Measurements from ENCODE around the gene HTR1B. TPM values are rescaled to one million over a fixed set of nuclear protein-coding genes. Genes with fewer than 3 reads are reported as not detected.

Gene HTR1B
- total and polyA plus RNA-seq, 9 of the 15 experiments (the other 6 are each of a cell fraction or from before 2014, with no cell fraction given), result not detected

DNA sequence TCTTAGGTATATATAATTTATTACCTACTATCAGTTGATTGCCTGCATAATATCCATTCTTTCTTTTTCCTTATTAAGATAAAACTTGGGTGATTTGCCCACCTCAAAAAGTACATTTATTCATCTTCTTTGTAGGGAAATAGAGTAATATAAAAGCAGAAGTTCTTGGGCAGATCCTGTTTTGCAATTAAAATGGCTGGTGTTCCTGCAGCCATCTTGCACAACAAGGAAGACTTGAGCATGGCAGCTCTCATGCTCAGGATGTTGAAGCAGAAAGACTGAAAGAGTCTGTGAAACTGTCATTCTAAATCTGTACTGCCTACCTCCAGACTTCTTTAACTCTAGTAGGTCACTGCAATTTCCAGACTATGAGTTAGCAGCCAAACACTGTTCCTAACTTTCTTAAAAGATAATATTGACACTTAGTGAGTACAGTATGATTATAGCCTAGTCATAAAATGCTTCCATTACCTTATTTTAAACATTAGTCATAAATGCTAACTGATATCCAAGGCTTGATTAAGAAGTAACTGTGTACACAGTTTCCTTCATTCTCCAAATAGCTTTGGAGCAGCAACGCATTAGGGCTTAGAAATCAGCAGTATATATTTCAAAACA is 24.6 kb upstream of the HTR1B start (continued):
- TF ChIP-seq, protein P1, sequence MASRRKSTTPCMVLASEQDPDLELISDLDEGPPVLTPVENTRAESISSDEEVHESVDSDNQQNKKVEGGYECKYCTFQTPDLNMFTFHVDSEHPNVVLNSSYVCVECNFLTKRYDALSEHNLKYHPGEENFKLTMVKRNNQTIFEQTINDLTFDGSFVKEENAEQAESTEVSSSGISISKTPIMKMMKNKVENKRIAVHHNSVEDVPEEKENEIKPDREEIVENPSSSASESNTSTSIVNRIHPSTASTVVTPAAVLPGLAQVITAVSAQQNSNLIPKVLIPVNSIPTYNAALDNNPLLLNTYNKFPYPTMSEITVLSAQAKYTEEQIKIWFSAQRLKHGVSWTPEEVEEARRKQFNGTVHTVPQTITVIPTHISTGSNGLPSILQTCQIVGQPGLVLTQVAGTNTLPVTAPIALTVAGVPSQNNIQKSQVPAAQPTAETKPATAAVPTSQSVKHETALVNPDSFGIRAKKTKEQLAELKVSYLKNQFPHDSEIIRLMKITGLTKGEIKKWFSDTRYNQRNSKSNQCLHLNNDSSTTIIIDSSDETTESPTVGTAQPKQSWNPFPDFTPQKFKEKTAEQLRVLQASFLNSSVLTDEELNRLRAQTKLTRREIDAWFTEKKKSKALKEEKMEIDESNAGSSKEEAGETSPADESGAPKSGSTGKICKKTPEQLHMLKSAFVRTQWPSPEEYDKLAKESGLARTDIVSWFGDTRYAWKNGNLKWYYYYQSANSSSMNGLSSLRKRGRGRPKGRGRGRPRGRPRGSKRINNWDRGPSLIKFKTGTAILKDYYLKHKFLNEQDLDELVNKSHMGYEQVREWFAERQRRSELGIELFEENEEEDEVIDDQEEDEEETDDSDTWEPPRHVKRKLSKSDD (conservative IDR thresholded peaks at IDR 0.05; ENCODE audit: low read length), result no peak
- TF ChIP-seq, protein P2, sequence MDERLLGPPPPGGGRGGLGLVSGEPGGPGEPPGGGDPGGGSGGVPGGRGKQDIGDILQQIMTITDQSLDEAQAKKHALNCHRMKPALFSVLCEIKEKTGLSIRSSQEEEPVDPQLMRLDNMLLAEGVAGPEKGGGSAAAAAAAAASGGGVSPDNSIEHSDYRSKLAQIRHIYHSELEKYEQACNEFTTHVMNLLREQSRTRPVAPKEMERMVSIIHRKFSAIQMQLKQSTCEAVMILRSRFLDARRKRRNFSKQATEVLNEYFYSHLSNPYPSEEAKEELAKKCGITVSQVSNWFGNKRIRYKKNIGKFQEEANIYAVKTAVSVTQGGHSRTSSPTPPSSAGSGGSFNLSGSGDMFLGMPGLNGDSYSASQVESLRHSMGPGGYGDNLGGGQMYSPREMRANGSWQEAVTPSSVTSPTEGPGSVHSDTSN (CRISPR knock-in tag; IDR thresholded peaks at IDR 0.05; ENCODE audit: low read depth), result no peak
- TF ChIP-seq, protein P2 (tag; conservative IDR thresholded peaks at IDR 0.05; ENCODE audit: low read depth), result no peak
- TF ChIP-seq THRAP3 (IDR thresholded peaks at IDR 0.05; ENCODE audit: borderline replicate concordance) (no peak), SMAD4 (CRISPR knock-in tag; conservative IDR thresholded peaks at IDR 0.05) (no peak), ZBTB8A (IDR thresholded peaks at IDR 0.05; ENCODE audit: partially characterized antibody) (no peak), CSDE1 (IDR thresholded peaks at IDR 0.05) (no peak), ZNF23 (CRISPR knock-in tag; IDR thresholded peaks at IDR 0.05) (no peak), ZBTB17 (CRISPR knock-in tag; IDR thresholded peaks at IDR 0.05) (no peak)
